ENCODE measurements around the gene CNTNAP4. TPM values are rescaled to one million over a fixed set of nuclear protein-coding genes. Genes with fewer than 3 reads are reported as not detected.

The CNTNAP4 gene
- total RNA-seq, 2 experiments from 2014 or later = not detected

GRCh38 chr16:76459111-76459510, 181.9 kb downstream of the CNTNAP4 start:
- no peaks in the 10 kb centered on the region for H3K4me1 Mint-ChIP-seq
- H3K36me3 Mint-ChIP-seq = no peaks in the 10 kb centered on the region
- no peak for DNase-seq
- POLR2A ChIA-PET = no interaction called here
- no peak for ATAC-seq (ENCODE audit: low read depth)
- no peak overlapping the region for H3K27ac Mint-ChIP-seq
- H3K27me3 Mint-ChIP-seq = no peaks in the 10 kb centered on the region
- no peaks in the 10 kb centered on the region for H3K9me3 Mint-ChIP-seq
- no peak overlapping the region for H3K4me3 Mint-ChIP-seq

GRCh38 chr16:76461836-76462235, 184.6 kb downstream of the CNTNAP4 start:
- Mint-ChIP-seq H3K9me3 (no peaks in the 10 kb centered on the region), H3K4me1 (no peaks in the 10 kb centered on the region), H3K36me3 (no peaks in the 10 kb centered on the region), H3K4me3 (no peak overlapping the region), H3K27me3 (no peaks in the 10 kb centered on the region), H3K27ac (no peak overlapping the region)
- ATAC-seq (ENCODE audit: low read depth) (no peak), DNase-seq (no peak)
- POLR2A ChIA-PET = no interaction called here

GRCh38 chr16:76464955-76465620, 187.9 kb downstream of the CNTNAP4 start:
- Mint-ChIP-seq H3K4me1 (no peaks in the 10 kb centered on the region), H3K27me3 (no peaks in the 10 kb centered on the region), H3K4me3 (no peak overlapping the region), H3K9me3 (no peaks in the 10 kb centered on the region), H3K27ac (no peak overlapping the region), H3K36me3 (no peaks in the 10 kb centered on the region)
- no peak for DNase-seq
- ATAC-seq (ENCODE audit: low read depth) = no peak
- POLR2A ChIA-PET = no interaction called here

- ATAC-seq (ENCODE audit: low read depth) = no peak
Observed at GRCh38 chr16:76466871-76467270, 189.7 kb downstream of the CNTNAP4 start.

GRCh38 chr16:76474048-76474447, 196.8 kb downstream of the CNTNAP4 start:
- ATAC-seq (ENCODE audit: low read depth) (no peak), DNase-seq (no peak)
- Mint-ChIP-seq H3K4me3 (no peak overlapping the region), H3K4me1 (no peaks in the 10 kb centered on the region), H3K36me3 (no peaks in the 10 kb centered on the region), H3K27me3 (no peaks in the 10 kb centered on the region), H3K9me3 (peaks cover 3% of the 10 kb centered on the region), H3K27ac (no peak overlapping the region)
- POLR2A ChIA-PET = no interaction called here

More at GRCh38 chr16:76466871-76467270, 189.7 kb downstream of the CNTNAP4 start:
- H3K4me3 Mint-ChIP-seq = no peak overlapping the region
- H3K27me3 Mint-ChIP-seq = no peaks in the 10 kb centered on the region
- H3K4me1 Mint-ChIP-seq = no peaks in the 10 kb centered on the region
- POLR2A ChIA-PET = no interaction called here
- no peak for DNase-seq
- no peaks in the 10 kb centered on the region for H3K36me3 Mint-ChIP-seq
- no peak overlapping the region for H3K27ac Mint-ChIP-seq
- H3K9me3 Mint-ChIP-seq = peaks cover 3% of the 10 kb centered on the region

- DNase-seq (no peak), ATAC-seq (ENCODE audit: low read depth) (no peak)
- H3K4me3 Mint-ChIP-seq = no peak overlapping the region
- H3K36me3 Mint-ChIP-seq = no peaks in the 10 kb centered on the region
- no peaks in the 10 kb centered on the region for H3K27me3 Mint-ChIP-seq
- POLR2A ChIA-PET = no interaction called here
- H3K9me3 Mint-ChIP-seq = peaks cover 3% of the 10 kb centered on the region
- no peaks in the 10 kb centered on the region for H3K4me1 Mint-ChIP-seq
- H3K27ac Mint-ChIP-seq = no peak overlapping the region
Observed at GRCh38 chr16:76478105-76478504, 200.9 kb downstream of the CNTNAP4 start.

GRCh38 chr16:76483307-76483909, 206.2 kb downstream of the CNTNAP4 start:
- Mint-ChIP-seq H3K27me3 (no peaks in the 10 kb centered on the region), H3K36me3 (no peaks in the 10 kb centered on the region), H3K27ac (no peak overlapping the region), H3K4me1 (no peaks in the 10 kb centered on the region), H3K9me3 (peaks cover 3% of the 10 kb centered on the region), H3K4me3 (no peak overlapping the region)
- DNase-seq = no peak
- POLR2A ChIA-PET = no interaction called here
- ATAC-seq (ENCODE audit: low read depth) = no peak

GRCh38 chr16:76484020-76484419, 206.8 kb downstream of the CNTNAP4 start:
- DNase-seq (no peak), ATAC-seq (ENCODE audit: low read depth) (no peak)
- H3K27me3 Mint-ChIP-seq = no peaks in the 10 kb centered on the region
- no peak overlapping the region for H3K4me3 Mint-ChIP-seq
- POLR2A ChIA-PET = interaction anchor here (0.6 kb wide), 1 partner anchor 450 kb away, joined by 3 read pairs; no protein-coding TSS in a partner anchor
- no peak overlapping the region for H3K27ac Mint-ChIP-seq
- peaks cover 3% of the 10 kb centered on the region for H3K9me3 Mint-ChIP-seq
- H3K36me3 Mint-ChIP-seq = no peaks in the 10 kb centered on the region
- H3K4me1 Mint-ChIP-seq = no peaks in the 10 kb centered on the region

- Mint-ChIP-seq H3K4me1 (no peaks in the 10 kb centered on the region), H3K27ac (no peak overlapping the region), H3K4me3 (no peak overlapping the region), H3K27me3 (no peaks in the 10 kb centered on the region), H3K9me3 (peaks cover 1% of the 10 kb centered on the region), H3K36me3 (no peaks in the 10 kb centered on the region)
- ATAC-seq (ENCODE audit: low read depth) (no peak), DNase-seq (no peak)
- POLR2A ChIA-PET = no interaction called here
Observed at GRCh38 chr16:76486740-76487139, 209.5 kb downstream of the CNTNAP4 start.

- H3K27me3 Mint-ChIP-seq = no peaks in the 10 kb centered on the region
- no peak overlapping the region for H3K4me3 Mint-ChIP-seq
- POLR2A ChIA-PET = no interaction called here
- no peak overlapping the region for H3K27ac Mint-ChIP-seq
- H3K36me3 Mint-ChIP-seq = no peaks in the 10 kb centered on the region
- no peak for ATAC-seq (ENCODE audit: low read depth)
- no peaks in the 10 kb centered on the region for H3K4me1 Mint-ChIP-seq
- no peak for DNase-seq
- peaks cover 1% of the 10 kb centered on the region for H3K9me3 Mint-ChIP-seq
Observed at GRCh38 chr16:76487411-76488064, 210.3 kb downstream of the CNTNAP4 start.

GRCh38 chr16:76488065-76488417, 210.8 kb downstream of the CNTNAP4 start:
- Mint-ChIP-seq H3K27me3 (no peaks in the 10 kb centered on the region), H3K4me1 (no peaks in the 10 kb centered on the region), H3K9me3 (peaks cover 1% of the 10 kb centered on the region), H3K36me3 (no peaks in the 10 kb centered on the region), H3K27ac (no peak overlapping the region), H3K4me3 (no peak overlapping the region)
- ATAC-seq (ENCODE audit: low read depth) (no peak), DNase-seq (no peak)
- POLR2A ChIA-PET = no interaction called here

- POLR2A ChIA-PET = no interaction called here
- no peaks in the 10 kb centered on the region for H3K27me3 Mint-ChIP-seq
Observed at GRCh38 chr16:76490036-76490639, 212.9 kb downstream of the CNTNAP4 start.

GRCh38 chr16:76500006-76500405, 222.8 kb downstream of the CNTNAP4 start:
- POLR2A ChIA-PET = no interaction called here
- no peak overlapping the region for H3K4me3 Mint-ChIP-seq
- no peaks in the 10 kb centered on the region for H3K36me3 Mint-ChIP-seq
- H3K4me1 Mint-ChIP-seq = no peaks in the 10 kb centered on the region
- H3K9me3 Mint-ChIP-seq = peaks cover 4% of the 10 kb centered on the region
- DNase-seq = no peak
- no peaks in the 10 kb centered on the region for H3K27me3 Mint-ChIP-seq
- H3K27ac Mint-ChIP-seq = no peak overlapping the region
- ATAC-seq (ENCODE audit: low read depth) = no peak

More at GRCh38 chr16:76490036-76490639, 212.9 kb downstream of the CNTNAP4 start:
- Mint-ChIP-seq H3K27ac (no peak overlapping the region), H3K4me1 (no peaks in the 10 kb centered on the region), H3K4me3 (no peak overlapping the region), H3K36me3 (no peaks in the 10 kb centered on the region), H3K9me3 (peaks cover 1% of the 10 kb centered on the region)
- no peak for DNase-seq
- ATAC-seq (ENCODE audit: low read depth) = no peak

GRCh38 chr16:76502063-76502462, 224.9 kb downstream of the CNTNAP4 start:
- Mint-ChIP-seq H3K4me1 (no peaks in the 10 kb centered on the region), H3K4me3 (no peak overlapping the region), H3K27ac (no peak overlapping the region), H3K27me3 (no peaks in the 10 kb centered on the region), H3K9me3 (peaks cover 4% of the 10 kb centered on the region), H3K36me3 (no peaks in the 10 kb centered on the region)
- ATAC-seq (ENCODE audit: low read depth) (no peak), DNase-seq (no peak)
- POLR2A ChIA-PET = no interaction called here

All from activated naive CD8-positive, alpha-beta T cell treated with anti-CD3 and anti-CD28 coated beads, Interleukin-2, amount 10 ng/mL, durations not matched to agents 7 days and 5 days (primary cell).